Activated naive CD4-positive, alpha-beta T cell treated with Interleukin-2 at 50 U/mL for 16 hours (primary cell): ENCODE results near the gene CCDC85B.
A peak's percentile ranks its signal among the peaks of the same experiment; 100 is the strongest.

Experiments used
- DNase-seq: peaks from one replicate; pipeline ENCODE4 v3.0.0-alpha.2; 2020

CCDC85B gene

DNA sequence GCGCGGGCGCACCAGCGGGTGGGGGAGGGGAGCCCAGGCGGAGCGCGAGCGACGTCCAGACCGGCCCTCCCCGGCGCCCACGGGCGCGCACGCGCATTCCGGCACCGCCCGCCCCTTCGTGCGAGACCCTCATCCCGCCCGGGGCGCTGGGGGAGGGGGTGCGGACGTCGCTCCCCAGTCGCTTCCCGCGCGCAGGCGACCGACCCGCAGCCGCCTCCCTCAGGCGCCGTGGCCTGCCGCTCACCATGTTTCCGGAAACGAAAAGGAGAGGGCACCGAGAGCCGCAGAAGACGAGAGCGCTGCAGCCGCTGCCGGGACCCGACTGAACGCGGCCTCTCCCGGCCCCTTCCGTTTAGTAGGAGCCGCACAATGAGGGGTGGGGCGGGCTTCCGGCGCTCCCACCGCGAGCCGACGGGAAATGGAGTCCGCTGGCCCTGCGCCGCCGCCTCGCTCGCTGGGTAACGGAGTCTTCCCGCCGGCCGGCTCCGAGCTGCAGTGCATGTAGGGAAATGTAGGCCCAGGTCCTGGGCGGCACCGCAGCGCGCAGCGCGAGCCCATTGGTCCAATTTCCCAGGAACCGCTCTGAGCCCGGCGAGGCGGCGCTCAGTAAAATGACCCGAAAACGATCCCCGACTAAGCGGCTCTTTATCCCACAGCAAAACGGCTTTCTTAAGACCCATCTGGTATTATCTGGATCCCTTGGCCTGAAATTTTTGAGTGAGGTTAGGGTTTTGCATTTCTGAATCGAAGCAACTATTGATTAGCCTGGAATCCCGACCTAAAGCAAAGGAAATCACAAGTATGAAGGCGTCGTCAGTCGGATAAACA, 32.4 kb upstream of the CCDC85B start, which contains the start of gene CFL1:
CFL1 (minus strand) TSS at position 328 of the 828 bp plus-strand sequence; CDS start at position 247, 81 bp downstream.
- DNase-seq = peak; percentile 97

DNA sequence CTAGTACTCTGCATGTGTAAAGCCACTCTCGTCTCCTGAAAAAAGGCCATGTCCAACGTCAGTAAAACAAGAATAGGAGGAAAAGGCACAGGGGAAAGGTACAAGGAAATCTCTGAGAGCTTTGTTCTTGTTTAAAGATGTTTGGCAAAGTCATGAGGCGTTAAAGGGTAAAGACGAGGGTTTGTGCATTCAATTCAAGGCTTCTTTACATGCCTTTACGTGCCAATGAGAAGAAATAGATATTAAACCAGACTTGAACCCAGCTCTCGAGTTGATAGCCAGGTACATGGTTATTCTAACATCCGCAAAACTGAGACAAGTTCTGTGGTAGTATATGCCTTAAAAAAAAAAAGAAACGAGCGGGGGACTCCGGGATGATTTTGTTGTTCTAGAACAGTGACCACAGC, 31.8 kb upstream of the CCDC85B start:
- no peak for DNase-seq

DNA sequence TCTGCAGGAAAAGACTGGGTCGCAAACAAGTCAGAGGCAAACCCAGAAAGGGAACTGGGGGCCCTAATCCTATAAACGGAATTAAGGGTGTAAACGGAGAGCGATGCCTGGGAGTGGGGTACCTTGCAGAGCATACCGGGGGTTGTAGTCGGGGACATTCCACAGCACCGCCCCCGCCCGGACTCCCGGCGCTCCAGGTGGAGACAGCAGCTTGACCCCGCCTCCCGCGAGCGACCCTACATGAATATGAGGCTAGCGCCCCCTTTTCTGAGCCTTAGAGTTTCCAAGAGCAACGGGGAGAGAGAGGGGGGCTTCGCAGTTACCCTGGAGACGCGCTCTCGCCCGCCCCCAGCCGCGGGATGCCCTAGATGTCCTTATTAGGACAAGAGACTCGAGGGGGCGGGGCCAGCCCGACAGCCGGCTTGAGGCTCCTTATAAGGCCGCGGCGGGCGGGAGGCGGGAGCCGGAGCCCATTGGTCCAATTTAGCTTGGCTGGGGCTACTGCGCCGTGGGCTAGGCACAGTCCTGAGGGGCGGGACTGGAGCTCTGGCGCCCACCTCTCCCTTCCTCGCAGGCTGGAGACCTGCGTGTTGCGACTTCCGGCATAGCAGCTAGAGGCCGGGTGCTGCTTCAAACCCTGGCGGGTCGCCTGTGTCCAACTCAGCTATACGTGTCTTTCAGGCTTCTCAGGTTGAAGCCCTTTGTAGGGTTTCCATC, 31.2 kb upstream of the CCDC85B start:
- DNase-seq = peak; percentile 97

DNA sequence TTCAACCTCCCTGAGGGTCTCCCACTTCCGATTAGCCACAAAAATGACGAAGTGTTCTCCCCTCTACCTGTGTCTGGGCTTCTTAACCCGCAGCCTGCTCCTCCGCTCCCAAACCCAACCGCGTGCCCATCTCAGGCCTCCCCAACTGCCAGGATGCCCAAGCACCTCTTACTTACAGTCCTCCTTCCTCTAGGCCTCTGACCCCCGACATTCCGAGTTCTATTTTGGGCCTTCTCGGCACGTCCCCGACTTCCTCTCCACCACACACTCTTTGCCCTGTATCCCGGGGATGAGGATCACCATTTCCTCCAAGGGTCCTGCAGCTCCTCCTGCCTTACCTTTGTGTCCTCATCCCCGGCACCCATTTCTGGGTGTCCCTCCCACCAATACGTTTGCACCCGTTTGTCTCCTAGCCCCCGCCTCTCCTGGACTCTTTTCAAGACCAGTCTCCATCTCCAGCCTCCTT, 30.6 kb upstream of the CCDC85B start:
- DNase-seq = peak; percentile 41

DNA sequence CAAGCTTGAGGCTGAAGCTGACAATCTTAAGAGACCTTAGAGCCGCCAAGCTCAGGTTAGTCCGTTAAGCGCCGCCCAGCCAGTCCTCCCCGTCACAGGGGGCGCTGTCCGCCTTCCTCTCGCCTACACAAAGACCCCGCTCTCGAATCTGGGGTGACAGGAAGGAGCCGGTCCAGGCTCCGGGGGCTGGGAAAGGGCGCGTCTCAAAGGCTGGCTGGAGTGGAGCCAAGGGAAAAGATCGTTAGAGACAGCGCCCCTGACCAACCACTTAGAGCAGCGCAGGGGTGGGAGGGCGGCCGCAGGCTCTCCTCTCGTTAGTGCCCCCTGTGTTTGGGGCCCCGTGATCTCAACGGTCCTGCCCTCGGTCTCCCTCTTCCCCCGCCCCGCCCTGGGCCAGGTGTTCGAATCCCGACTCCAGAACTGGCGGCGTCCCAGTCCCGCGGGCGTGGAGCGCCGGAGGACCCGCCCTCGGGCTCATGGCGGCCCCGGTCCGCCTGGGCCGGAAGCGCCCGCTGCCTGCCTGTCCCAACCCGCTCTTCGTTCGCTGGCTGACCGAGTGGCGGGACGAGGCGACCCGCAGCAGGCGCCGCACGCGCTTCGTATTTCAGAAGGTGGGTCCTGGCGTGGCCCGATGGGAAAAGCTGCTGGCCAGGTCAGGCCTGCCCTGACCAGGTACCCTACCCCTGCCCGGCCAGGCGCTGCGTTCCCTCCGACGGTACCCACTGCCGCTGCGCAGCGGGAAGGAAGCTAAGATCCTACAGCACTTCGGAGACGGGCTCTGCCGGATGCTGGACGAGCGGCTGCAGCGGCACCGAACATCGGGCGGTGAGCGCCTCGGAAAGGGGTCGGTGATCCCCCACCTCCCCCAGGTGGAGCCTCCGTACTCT, 30.0 kb upstream of the CCDC85B start, which contains the start of gene MUS81:
MUS81 (plus strand) TSS at position 156 of the 887 bp plus-strand sequence; CDS start at position 477, 321 bp downstream.
- DNase-seq = peak; percentile 95

DNA sequence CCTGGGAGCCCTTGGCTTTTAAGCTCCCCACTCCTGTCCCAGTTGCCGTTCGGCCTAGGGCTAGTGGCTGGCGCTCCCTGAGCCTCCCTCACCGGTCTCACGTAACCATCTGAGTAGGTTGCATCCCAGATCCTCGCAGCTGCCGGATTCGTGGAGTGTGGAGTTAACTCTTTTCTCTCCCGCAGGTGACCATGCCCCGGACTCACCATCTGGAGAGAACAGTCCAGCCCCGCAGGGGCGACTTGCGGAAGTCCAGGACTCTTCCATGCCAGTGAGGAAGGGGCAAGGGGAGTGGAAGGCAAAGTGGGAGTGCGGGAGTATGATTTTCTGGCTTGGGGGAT, 29.3 kb upstream of the CCDC85B start:
- no peak for DNase-seq

DNA sequence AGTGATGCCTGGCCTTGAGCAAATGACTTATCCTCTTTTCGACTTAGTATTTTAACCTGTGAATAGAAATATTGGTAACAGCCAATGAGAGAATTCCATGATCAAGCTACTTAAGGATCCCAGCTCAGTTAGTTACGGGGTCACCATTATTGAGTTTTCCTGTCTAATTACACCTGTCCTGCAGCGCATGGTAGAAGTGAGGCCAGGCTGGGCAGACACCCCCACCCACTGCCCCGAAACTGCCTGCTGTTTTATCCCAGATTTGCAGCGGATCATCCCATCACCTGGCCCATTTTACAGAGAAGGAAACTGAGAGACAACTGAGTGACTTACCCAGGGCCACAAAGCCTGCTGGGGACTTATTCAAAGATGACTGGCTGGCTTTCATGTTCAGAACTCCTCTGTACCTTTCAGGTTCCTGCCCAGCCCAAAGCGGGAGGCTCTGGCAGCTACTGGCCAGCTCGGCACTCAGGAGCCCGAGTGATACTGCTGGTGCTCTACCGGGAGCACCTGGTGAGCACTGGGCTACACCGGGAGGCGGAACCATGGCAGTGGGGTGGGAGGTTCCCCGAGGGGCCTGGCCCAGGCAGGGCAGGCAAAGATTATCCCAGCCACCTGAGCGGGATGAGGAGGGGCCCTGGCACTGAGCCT, 28.8 kb upstream of the CCDC85B start:
- no peak for DNase-seq

DNA sequence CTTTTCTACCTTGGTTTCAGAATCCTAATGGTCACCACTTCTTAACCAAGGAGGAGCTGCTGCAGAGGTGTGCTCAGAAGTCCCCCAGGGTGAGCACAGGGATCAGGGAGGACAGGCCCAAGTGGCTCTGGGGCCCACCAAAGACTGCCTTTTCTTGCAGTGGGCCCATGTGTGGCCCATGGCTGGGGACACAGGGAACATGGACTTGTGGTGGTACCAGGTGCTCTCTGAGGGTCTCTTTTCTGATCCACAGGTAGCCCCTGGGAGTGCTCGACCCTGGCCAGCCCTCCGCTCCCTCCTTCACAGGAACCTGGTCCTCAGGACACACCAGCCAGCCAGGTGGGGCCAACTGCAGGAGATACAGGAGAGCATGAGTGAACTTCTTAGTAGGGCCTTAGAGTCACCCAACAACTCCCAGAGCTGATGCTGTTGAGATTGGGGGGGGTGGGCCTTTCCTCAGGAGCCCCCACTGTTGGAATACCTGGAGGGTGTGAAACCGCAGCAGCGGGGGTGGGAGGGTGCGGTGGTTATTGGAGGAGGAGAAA, 28.2 kb upstream of the CCDC85B start:
- no peak for DNase-seq

DNA sequence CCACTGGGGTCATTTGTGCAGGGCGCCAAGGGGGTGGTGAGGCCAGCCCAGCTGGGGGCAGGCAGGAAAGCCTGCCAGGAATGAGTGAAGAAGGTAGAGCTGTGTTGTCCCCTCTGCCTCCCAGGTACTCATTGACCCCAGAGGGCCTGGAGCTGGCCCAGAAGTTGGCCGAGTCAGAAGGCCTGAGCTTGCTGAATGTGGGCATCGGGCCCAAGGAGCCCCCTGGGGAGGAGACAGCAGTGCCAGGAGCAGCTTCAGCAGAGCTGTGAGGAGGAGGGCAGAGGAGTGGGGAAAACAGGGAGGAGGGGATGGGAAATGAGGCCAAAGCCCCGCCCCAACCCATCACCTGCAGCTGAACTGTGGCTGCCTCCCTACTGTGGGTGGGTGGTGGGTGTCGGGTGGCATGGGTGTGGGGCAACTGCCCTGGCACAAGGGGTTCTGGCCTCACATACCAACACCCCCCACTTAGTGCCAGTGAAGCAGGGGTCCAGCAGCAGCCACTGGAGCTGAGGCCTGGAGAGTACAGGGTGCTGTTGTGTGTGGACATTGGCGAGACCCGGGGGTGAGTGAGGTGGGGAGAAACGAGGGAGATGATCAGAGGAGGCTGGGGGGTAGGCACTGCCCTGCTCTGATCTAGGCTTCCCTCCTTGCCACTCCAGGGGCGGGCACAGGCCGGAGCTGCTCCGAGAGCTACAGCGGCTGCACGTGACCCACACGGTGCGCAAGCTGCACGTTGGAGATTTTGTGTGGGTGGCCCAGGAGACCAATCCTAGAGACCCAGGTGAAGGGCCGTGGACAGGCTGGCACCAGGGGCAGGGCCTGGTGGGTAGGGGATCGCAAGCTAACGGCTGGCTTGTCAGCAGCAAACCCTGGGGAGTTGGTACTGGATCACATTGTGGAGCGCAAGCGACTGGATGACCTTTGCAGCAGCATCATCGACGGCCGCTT, 27.3 kb upstream of the CCDC85B start:
- DNase-seq = no peak

DNA sequence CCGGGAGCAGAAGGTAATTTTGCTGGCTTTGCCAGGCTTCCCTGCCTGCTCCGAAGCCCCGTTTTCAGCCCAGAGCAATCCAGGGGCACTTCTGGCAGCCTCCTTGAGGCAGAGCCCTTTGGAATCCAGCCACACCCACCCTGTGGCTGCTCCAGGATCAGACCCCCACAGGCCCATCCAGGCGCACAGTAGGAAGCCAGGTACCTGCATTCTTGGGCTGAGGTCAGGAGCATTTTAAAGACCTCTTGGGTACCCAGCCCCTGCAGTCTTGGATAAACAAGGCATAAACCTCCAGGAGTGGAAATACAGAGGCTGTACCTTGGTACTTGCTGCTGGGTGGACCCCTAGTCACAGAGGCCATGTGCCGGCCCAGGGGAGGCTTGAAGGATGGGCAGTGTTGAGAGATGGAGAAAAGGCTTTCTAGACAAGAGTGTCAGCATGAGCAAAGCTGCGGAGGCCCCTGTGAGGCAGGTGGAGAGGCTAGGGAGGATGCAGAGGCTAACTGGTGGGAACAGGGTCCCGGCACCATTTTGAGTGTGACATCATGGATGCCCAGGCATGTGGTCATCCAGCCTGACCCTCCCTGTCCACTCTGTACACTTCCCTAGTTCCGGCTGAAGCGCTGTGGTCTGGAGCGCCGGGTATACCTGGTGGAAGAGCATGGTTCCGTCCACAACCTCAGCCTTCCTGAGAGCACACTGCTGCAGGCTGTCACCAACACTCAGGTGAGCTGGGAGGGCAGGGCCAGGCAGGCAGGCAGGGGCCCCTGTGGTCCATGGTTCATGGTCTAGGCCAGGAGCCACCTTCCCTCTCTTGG, 26.4 kb upstream of the CCDC85B start:
- no peak for DNase-seq

DNA sequence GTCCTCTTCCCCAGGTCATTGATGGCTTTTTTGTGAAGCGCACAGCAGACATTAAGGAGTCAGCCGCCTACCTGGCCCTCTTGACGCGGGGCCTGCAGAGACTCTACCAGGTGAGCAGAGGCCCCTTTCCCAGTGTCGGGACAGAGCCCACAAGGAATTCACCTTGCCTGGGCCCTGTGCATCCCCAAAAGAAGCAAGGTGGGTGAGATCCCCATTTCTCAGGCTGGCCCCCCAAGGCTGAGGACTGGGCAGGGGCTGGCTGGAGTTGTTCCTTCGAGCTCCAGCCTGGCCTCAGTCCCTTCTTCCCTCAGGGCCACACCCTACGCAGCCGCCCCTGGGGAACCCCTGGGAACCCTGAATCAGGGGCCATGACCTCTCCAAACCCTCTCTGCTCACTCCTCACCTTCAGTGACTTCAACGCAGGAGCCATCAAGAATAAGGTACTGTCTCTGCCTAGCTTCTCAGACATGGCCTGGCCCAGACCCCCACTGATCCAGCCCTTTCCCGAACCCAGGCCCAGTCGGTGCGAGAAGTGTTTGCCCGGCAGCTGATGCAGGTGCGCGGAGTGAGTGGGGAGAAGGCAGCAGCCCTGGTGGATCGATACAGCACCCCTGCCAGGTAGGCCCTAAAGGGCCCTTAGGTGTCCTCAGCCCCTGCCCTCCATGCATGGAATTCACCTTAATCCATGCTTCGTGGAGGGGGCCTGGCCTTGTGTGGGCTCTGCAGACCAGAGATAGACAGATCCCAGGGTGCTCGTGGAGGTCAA, 25.6 kb upstream of the CCDC85B start:
- no peak for DNase-seq

DNA sequence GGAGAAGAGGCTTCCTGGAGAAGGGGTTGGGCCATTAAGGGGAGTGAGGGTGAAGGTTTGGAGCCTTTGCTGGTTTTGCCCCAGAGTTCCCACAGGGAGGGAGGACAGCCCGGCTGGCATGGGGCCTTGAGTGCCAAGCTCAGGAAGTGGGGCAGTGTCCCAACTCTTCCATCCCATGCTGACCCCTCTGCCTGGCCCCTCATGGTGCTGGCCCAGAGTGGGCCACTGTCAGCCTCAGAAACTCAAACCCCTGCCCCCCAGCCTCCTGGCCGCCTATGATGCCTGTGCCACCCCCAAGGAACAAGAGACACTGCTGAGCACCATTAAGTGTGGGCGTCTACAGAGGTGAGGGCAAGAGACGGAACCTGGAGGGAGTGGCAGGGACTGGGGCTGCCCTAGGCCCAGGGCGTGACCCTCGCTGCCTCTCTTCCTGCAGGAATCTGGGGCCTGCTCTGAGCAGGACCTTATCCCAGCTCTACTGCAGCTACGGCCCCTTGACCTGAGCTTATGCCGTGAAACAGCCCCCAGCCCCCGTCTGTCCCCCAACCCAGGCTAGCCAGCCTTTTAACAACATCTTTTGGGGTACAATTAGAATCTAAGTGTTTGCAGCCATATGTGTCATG, 24.8 kb upstream of the CCDC85B start:
- DNase-seq = no peak

DNA sequence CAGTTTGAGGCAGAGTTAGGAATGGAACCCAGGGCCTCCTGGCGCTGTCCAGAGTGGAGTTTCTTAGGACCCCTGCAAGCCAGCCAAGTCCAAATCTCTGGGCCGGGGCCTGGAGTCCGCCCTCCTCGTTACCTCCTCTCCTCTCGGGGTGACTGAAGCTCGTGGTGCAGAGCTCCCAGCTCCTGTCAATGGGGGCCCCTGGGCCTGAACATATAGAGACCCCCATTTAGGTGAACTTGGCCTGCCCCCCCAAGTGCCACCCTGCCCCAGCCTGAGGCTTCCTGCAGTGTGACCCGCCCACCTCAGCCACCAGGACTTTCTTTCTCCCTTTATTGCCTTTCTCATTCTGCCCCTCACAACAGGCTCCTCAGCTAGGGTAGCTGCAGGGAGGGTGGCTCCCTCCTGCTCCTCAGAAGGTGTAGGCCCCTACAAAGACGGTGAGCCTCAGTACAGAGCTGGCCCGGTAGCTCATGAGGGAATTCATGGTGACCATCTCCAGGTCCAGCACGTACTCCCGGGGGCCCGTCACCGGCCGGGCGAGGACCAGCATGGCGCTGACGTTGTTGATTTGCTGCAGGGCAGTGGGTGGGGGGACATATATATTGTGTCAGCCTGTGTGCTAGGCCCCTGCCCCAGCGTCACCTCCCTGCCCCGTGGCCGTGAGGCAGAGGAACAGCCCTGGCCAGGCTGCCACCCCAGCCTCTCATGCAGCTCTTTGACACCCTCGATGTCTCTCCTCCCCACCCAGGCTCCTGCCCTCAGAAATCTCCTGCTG, 23.8 kb upstream of the CCDC85B start:
- no peak for DNase-seq

DNA sequence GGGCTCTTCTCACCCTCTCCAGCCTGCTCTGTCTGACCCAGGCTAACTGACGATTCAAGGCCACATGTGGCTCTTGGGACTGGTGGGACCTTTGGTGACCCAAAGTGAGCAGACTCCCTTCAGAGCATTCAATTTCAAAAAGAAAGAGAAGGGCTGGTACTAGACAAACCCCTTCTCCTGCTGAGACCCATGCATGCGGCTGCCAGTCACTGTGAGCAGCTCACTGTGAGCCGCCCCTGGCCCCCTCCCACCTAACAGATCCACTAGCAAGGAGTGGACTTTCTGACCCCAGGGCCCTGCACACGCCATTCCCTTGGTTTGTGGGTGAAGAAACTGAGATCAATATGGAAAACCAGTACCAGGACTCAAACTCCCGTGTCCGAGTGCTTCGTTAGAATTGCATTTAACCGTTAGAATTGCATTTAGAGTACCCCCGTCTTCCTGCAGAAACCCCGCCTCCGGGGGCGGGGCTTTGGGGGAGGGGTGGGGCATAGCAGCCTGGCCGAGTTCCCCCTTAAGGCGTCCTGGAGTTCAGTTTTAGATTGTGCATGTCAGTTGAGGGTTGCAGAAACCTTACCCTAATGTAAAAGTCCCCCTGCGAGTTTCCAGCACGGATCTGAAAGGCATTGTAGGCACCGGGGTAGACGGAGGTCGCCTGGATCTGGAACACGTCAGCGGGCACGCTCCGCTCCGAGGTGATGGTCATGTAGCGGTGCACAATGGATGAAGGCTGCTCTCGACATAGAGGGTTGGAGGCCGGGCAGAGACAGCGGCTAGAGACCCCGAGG, 23.0 kb upstream of the CCDC85B start:
- DNase-seq = no peak

DNA sequence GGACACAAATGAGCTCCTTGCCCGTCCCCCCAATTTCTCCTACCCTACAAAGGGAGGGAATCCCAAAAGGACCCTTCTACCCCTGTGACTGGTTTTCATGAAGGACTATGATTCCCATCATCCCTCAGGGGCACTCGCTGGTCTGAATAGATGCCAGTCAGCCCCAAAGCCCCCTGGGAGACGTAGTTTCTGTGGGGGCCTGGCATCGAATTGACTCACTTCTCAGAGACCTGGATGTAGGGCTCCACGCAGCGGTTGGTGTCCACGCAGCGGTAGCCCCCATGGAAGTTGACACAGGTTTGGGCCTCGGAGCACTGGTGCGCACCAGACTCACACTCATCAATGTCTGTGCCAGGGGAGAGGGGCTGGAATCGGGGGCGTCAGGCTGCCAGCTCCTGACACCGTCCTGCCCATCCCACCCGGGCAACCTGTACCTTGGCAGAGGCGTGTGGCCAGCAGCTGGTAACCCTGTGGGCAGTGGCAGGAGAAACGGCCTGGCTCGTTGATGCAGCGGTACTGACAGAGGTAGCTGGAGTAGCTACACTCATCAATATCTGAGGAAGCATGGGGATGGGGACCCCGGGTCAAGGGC, 22.3 kb upstream of the CCDC85B start:
- peak; percentile 26 for DNase-seq

DNA sequence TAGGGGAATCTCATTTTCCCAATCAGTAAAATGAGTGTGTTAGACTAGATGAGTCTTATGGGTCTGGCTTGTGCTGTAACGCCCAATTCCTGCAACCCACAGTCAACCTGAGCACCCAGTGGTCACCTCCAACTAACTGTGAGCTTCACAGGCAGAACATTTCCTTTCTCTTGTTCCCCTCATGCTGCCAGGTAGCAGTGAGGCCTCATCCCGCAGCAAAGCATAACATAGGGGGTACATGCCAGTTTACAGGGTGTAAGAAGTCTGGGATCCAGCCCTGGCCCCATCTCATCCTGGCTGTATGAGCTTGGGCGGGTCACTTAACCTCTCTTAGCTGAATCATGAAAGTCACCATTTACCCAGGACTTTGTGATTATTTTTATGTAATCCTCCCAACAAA, 21.6 kb upstream of the CCDC85B start:
- no peak for DNase-seq
